Neural progenitor cell (in vitro differentiated cells): ENCODE results near the gene PARD3B.

Experiments
- EZH2 ChIP-seq: fragments of 200-600 bp; sonication (generic); IDR thresholded peaks from 2 replicates; pipeline ENCODE4 v1.6.1; 2017; ENCODE audit warnings: antibody characterized with exemption, mild to moderate bottlenecking, moderate library complexity
- EZH2phosphoT487 ChIP-seq: fragments of 200-600 bp; sonication (generic); IDR thresholded peaks from 2 replicates; pipeline ENCODE4 v1.6.1; 2017; ENCODE audit warnings: antibody characterized with exemption
- TF ChIP-seq, protein P1 (sequence below): fragments of 200-600 bp; sonication (generic); IDR thresholded peaks from 2 replicates; pipeline ENCODE4 v1.5.1; 2017; ENCODE audit warnings: antibody characterized with exemption, mild to moderate bottlenecking

DNA sequence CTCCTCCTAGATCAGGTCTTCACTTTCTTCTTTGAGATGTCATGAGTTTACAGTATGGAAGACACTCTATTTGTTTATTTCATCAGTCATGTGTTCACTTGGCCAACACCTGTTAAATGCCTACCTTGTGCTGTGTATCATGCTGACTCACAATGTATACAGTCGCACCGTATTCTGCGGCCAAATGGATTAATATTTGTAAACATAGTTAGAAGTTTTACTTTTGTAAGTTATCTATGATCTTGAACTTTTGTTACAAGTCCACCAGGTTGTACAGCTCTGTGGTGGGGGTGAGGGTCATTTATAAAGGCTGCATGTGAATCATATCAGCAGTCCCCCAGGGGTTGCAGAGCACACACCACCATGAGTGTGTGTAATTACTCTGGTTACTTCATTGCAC lies 728.4 kb downstream of the PARD3B start:
- TF ChIP-seq, protein P1, sequence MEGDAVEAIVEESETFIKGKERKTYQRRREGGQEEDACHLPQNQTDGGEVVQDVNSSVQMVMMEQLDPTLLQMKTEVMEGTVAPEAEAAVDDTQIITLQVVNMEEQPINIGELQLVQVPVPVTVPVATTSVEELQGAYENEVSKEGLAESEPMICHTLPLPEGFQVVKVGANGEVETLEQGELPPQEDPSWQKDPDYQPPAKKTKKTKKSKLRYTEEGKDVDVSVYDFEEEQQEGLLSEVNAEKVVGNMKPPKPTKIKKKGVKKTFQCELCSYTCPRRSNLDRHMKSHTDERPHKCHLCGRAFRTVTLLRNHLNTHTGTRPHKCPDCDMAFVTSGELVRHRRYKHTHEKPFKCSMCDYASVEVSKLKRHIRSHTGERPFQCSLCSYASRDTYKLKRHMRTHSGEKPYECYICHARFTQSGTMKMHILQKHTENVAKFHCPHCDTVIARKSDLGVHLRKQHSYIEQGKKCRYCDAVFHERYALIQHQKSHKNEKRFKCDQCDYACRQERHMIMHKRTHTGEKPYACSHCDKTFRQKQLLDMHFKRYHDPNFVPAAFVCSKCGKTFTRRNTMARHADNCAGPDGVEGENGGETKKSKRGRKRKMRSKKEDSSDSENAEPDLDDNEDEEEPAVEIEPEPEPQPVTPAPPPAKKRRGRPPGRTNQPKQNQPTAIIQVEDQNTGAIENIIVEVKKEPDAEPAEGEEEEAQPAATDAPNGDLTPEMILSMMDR, result no peak
- TF ChIP-seq EZH2, result no peak
- no peak for TF ChIP-seq EZH2phosphoT487
